ENCODE results near the gene C1QTNF7.

Gene C1QTNF7

GRCh38 chr4:15459706-15460105, 31.9 kb downstream of the C1QTNF7 start:
- TF ChIP-seq ESRRG (CRISPR knock-in tag; IDR thresholded peaks at IDR 0.05) (no peak), ISL1 (CRISPR knock-in tag; IDR thresholded peaks at IDR 0.05) (no peak), ARNTL (CRISPR knock-in tag; IDR thresholded peaks at IDR 0.05; ENCODE audit: borderline replicate concordance, low read depth) (no peak), CREB5 (CRISPR knock-in tag; IDR thresholded peaks at IDR 0.05; ENCODE audit: low read depth) (no peak), CSDC2 (CRISPR knock-in tag; IDR thresholded peaks at IDR 0.05) (no peak), TSHZ2 (CRISPR knock-in tag; IDR thresholded peaks at IDR 0.05) (no peak), RARB (CRISPR knock-in tag; IDR thresholded peaks at IDR 0.05) (no peak), PPARA (CRISPR knock-in tag; IDR thresholded peaks at IDR 0.05; ENCODE audit: borderline replicate concordance) (no peak), ZNF70 (CRISPR knock-in tag; IDR thresholded peaks at IDR 0.05) (no peak), PATZ1 (CRISPR knock-in tag; IDR thresholded peaks at IDR 0.05; ENCODE audit: borderline replicate concordance) (no peak), SNAI2 (CRISPR knock-in tag; IDR thresholded peaks at IDR 0.05) (no peak), ZFP30 (CRISPR knock-in tag; IDR thresholded peaks at IDR 0.05) (no peak), OSR1 (CRISPR knock-in tag; IDR thresholded peaks at IDR 0.05) (no peak), ZFP3 (CRISPR knock-in tag; IDR thresholded peaks at IDR 0.05) (no peak)
- no peak for ATAC-seq

GRCh38 chr4:15466596-15466995, 38.8 kb downstream of the C1QTNF7 start:
- ATAC-seq, result no peak
- no peak for TF ChIP-seq ARNTL (CRISPR knock-in tag; IDR thresholded peaks at IDR 0.05; ENCODE audit: borderline replicate concordance, low read depth)
- no peak for TF ChIP-seq OSR1 (CRISPR knock-in tag; IDR thresholded peaks at IDR 0.05)
- TF ChIP-seq CREB5 (CRISPR knock-in tag; IDR thresholded peaks at IDR 0.05; ENCODE audit: low read depth), result no peak
- TF ChIP-seq ZFP3 (CRISPR knock-in tag; IDR thresholded peaks at IDR 0.05), result no peak
- no peak for TF ChIP-seq ESRRG (CRISPR knock-in tag; IDR thresholded peaks at IDR 0.05)
- TF ChIP-seq ZFP30 (CRISPR knock-in tag; IDR thresholded peaks at IDR 0.05), result no peak
- TF ChIP-seq TCF4 (CRISPR knock-in tag; IDR thresholded peaks at IDR 0.05; ENCODE audit: borderline replicate concordance), result no peak
- TF ChIP-seq ZC3H10 (CRISPR knock-in tag; IDR thresholded peaks at IDR 0.05), result no peak
- TF ChIP-seq TSHZ2 (CRISPR knock-in tag; IDR thresholded peaks at IDR 0.05), result no peak
- TF ChIP-seq GLIS3 (CRISPR knock-in tag; IDR thresholded peaks at IDR 0.05), result no peak
- no peak for TF ChIP-seq PPARA (CRISPR knock-in tag; IDR thresholded peaks at IDR 0.05; ENCODE audit: borderline replicate concordance)
- no peak for TF ChIP-seq CSDC2 (CRISPR knock-in tag; IDR thresholded peaks at IDR 0.05)
- TF ChIP-seq BACH2 (CRISPR knock-in tag; IDR thresholded peaks at IDR 0.05; ENCODE audit: borderline replicate concordance), result no peak

- peak; percentile 99 for ATAC-seq
- TF ChIP-seq ARNTL (CRISPR knock-in tag; IDR thresholded peaks at IDR 0.05; ENCODE audit: borderline replicate concordance, low read depth), result no peak
- no peak for TF ChIP-seq ZNF8 (CRISPR knock-in tag; IDR thresholded peaks at IDR 0.05)
- TF ChIP-seq ISL1 (CRISPR knock-in tag; IDR thresholded peaks at IDR 0.05), result no peak
- TF ChIP-seq OSR1 (CRISPR knock-in tag; IDR thresholded peaks at IDR 0.05), result no peak
- TF ChIP-seq CSRNP3 (CRISPR knock-in tag; IDR thresholded peaks at IDR 0.05), result no peak
- TF ChIP-seq TOX (CRISPR knock-in tag; IDR thresholded peaks at IDR 0.05; ENCODE audit: borderline replicate concordance), result no peak
Measured at GRCh38 chr4:15469402-15470127, 41.7 kb downstream of the C1QTNF7 start, which contains the start of gene CC2D2A. Gene CC2D2A, plus strand, starts transcription at chr4:15469882. Its CDS starts 6,051 bp downstream, at chr4:15475933.

Measured in SK-N-SH treated with all-trans-retinoic acid at 6 μM for 48 hours (cell line).